ENCODE data around the gene ARHGAP26.
A peak's percentile ranks its signal among the peaks of the same experiment; 100 is the strongest.
"Not testable (repeated sequence)": the region's sequence is repeated elsewhere in the genome, so short reads cannot be mapped to it uniquely, and the experiment has no call there.

ARHGAP26 gene

DNA sequence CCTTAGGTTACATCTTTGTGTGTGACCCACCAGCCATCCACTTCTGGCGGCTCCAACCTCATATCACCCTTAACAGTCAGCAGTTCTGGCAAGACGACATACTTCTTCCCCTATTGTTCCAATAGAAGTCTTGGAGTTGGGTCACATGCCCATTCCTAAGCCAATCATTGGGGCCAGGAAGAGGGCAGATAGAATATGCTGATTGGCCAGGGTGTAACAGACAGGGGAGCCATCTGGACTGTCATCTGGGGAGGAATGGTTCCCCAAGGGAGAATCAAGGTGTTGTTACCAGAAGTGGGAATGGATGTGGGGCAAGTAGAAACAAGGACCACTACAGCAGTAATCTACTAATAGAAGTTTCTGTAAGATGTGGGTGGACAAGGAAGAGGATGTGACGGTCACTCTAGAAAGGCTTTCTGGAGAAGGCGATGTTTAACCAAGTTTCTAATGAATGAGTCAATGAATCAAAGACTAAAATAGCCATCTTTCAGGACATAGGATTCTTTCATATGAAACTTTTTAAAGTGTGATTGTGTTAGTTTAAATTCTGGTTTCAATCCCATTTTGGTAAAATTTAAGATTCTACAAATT is 200.4 kb downstream of the ARHGAP26 start:
- no peak for DNase-seq

- DNase-seq, result no peak
These were observed 201.3 kb downstream of the ARHGAP26 start for GRCh38 chr5:142971303-142972013.

- no peak for DNase-seq
These were observed 201.9 kb downstream of the ARHGAP26 start for GRCh38 chr5:142972064-142972570.

DNA sequence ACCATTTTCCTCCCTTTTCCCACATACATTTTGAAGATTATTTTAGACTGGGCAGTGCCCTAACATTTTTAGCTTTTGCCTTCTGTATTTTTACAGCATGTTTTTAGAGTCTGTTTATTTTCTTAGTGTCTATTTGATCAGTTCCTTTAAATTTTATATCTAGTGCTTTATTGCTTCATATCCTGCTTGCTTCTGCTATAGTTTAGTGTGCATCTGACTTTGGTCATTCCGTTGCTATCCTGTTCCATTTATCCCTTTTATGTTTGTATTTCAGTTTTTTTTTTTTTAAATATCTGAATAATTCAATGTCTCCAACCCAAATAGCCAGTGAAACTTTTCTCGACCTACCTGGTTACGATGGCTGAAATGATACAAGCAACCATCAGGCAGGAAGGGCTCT is 203.8 kb downstream of the ARHGAP26 start:
- DNase-seq, result no peak

GRCh38 chr5:142974409-142974808 is 204.2 kb downstream of the ARHGAP26 start:
- DNase-seq, result no peak

DNA sequence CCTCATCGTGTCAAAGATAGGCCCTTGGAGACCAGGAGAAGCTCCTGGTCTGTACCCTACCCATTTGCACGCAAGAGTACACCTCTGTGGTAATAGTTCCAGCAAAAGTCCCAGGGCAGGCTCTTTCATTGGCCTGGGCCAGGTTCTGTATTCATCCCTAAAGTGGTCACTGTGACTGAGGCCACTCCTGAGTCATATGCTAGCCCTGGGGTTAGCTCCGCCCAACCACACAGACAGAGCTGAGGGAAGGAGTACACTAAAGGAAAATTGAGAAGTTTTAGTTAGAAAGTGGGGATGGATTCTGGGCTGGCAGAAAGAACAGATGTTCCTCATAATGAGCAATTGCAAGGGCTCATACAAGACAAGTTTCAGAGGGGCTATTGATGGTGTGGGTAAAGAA is 206.7 kb downstream of the ARHGAP26 start:
- no peak for DNase-seq

DNA sequence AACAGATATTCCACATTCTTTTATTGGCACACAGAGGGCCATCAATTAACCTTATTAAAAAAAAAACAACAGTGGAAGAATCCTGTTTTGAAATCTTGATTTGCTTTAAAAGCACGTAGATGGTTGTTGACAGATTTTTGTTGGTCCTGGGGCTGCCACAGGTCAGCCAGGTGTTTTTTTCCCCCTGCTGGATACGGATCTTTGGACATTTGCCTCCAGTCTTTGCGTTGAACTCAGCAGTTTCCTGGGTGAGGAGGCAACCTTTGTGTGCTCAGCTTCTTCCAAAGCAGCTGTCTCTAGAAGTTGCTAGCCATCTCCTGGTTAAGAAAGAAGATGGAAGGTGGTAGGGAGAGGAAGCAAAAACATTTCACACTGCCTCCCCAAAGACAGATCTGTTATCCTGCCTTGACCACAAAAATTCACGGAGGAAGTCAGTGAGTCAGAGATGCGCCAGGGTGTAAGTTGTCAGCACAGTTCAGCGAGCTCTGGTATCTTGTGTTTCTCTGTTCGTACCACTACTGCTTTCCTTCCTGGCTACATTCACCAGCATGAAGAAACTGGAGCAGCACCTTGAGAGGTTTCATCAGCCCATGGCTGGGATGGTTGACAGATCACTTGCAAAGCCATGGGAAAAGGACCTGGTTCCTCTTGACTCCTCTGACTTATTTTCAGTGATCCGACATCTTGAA is 207.3 kb downstream of the ARHGAP26 start:
- DNase-seq, result peak; percentile 46 to 59

DNA sequence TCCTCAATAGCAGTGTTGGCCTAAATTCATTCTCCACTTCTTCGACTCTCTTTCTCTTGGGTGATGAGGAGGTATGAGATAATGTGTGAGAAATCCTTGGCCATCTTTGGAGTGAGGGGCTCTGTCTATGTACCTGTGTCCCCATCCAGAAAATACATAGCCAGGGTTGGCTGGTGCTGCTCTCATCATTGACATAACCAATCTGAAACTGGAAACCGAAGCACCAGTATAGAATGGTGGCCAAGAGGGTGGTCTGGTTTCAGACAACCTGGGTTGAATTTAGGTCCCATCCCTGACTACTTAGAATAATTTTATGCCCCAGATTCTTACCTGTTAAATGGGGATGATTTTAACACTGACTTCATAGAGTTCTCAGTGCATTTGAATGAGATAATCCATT is 208.1 kb downstream of the ARHGAP26 start:
- no peak for DNase-seq

DNA sequence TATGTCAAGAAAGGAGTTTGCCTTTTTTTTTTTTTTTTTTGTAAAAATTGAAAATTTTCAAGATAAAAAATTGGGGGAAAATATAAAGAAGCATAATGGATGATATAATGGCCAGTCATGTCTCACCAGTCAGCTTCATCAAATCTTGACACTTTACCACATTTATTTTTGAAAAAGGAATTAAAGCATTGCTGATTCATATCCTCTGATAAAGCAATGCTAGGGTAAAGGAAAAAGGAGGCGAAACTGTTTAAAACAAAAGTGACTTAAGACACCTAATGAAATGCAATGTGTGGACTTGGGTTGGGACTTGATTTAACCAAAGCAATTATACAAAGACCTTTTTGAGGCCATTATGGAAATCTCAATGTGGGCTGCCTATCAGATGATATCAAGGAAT is 208.5 kb downstream of the ARHGAP26 start:
- no peak for DNase-seq

GRCh38 chr5:142979636-142980035 is 209.5 kb downstream of the ARHGAP26 start:
- no peak for DNase-seq

- DNase-seq, result no peak
These were observed 211.3 kb downstream of the ARHGAP26 start for GRCh38 chr5:142981475-142981874.

DNA sequence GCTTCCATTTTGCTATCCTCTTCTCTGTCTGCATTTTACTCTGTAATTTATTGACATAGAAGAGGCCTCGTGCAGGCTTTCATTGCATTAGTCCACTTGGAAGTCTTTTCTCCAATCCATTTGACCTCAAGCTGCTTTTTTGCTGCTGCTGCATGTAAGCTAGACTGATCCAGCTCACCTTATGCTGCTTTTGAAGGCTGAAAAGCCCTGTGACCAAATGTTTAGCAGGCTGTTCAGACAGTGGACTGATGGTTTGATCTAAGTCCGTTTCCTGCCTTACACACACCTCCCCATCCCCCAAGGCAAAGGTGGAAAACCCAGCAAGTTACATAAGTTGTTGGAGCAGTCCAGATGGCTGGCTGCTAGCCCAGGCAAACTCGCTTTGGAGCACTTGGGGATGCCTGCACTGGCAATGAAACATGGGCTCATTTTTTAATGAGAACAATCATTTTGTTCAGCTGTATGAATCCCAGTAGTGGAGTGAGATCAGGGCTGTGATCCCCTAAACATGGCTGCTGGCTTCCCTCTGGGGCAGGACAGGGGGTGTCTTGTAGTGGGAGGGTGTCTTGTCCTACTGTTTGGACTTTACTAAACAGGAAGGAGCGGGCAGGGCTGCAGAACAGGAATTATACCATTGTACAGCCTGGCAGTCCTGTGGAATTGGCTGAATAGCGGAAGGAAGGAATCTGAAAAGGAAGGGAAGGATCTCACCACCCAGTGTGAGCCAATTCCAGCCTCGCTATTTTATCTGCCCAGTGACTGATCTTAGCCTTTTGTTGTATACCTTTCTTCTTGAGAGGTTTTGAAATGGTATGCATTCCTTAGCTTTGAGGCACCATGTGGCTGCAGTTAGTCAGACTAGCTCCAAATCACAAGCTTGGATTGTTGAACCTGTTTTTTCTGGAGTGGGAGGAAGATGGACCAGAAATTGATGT is 212.0 kb downstream of the ARHGAP26 start:
- DNase-seq, result no peak

GRCh38 chr5:142982821-142983200 is 212.6 kb downstream of the ARHGAP26 start:
- no peak for DNase-seq

DNA sequence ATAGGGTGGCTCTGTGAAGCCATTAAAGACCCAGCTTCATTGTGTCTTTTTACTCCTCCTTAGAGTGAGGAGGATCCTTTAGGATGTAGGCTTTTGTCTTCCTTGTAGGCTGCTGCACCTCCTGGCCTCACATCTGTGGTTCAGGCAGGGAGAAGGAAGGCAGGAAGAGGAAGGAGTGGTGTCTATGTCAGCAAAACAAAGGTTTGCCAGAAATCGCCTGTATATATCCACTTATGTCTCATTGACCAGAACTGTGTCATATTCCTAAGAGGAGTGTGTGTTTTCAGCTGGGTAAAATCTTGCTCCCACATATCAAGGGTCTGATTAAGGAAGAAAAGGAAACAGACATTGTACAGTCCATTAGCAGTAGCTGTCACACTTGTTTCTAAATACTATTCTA is 213.8 kb downstream of the ARHGAP26 start:
- no peak for DNase-seq

DNA sequence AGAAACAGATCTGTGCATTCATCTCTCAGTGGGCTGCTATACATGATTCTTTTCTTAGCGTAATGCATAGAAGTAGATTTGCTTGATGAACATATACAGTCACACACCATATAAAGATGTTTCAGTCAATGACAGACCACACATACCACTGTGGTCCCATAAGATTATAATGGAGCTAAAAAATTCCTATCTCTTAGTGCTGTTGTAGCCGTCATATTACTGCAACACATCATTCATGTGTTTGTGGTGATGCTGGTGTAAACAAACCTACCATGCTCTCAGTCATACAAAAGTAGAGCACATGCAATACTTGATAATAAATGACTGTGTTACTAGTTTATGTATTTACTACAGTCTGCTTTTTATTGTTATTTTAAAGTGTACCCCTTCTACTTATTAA is 214.3 kb downstream of the ARHGAP26 start:
- DNase-seq, result no peak

DNA sequence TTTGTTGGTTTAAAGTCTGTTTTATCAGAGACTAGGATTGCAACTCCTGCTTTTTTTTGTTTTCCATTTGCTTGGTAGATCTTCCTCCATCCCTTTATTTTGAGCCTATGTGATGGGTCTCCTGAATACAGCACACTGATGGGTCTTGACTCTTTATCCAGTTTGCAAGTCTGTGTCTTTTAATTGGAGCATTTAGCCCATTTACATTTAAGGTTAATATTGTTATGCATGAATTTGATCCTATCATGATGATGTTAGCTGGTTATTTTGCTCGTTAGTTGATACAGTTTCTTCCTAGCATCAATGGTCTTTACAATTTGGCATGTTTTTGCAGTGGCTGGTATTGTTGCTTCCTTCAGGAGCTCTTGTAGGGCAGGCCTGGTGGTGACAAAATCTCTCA is 219.1 kb downstream of the ARHGAP26 start:
- DNase-seq, result not testable (repeated sequence)

DNA sequence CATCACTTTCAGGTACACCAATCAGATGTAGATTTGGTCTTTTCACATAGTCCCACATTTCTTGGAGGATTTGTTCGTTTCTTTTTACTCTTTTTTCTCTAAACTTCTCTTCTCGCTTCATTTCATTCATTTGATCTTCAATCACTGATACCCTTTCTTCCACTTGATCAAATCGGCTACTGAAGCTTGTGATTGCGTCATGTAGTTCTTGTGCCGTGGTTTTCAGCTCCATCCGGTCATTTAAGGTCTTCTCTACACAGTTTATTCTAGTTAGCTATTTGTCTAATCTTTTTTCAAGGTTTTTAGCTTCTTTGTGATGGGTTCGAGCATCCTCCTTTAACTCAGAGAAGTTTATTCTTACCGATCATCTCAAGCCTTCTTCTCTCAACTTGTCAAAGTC is 219.9 kb downstream of the ARHGAP26 start:
- DNase-seq, result not testable (repeated sequence)

DNA sequence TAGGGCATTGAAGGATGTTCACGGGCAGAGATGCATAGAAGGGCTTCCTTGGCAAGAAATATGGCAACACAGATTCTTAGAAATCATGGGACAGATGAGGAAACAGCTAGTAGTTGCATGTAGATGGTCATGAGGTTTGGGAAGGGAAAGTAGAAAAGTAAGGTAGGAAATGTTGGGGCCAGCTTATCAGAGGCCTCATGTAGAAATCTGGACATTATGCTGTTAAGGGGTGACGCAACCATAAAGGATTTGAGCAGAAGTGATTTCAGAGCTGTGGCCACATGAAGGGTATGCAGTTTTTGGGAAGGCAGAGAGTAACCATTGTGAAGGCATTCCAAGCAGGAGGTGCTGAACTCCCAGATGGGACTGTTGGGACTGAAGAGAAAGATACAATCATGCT is 224.0 kb downstream of the ARHGAP26 start:
- DNase-seq, result no peak

GRCh38 chr5:142995621-142996020 is 225.4 kb downstream of the ARHGAP26 start:
- DNase-seq, result not testable (repeated sequence)

DNA sequence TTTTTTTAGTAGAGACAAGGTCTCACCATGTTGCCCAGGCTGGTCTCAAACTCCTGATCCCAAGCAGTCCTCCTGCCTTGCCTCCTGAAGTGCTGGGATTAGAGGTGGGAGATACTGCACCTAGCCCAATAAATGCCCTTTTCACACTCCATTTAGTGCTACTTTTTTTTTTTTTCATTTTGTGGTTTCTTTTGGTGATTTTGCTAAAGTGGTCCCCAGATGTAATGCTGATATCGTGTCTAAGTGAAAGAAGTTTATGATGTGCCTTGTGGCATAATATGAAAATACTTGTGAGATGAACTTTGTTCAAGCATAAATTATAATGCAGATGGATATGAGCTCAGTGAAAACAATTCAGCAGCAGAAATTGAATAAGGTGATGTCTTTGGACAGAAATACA is 227.4 kb downstream of the ARHGAP26 start:
- no peak for DNase-seq

DNA sequence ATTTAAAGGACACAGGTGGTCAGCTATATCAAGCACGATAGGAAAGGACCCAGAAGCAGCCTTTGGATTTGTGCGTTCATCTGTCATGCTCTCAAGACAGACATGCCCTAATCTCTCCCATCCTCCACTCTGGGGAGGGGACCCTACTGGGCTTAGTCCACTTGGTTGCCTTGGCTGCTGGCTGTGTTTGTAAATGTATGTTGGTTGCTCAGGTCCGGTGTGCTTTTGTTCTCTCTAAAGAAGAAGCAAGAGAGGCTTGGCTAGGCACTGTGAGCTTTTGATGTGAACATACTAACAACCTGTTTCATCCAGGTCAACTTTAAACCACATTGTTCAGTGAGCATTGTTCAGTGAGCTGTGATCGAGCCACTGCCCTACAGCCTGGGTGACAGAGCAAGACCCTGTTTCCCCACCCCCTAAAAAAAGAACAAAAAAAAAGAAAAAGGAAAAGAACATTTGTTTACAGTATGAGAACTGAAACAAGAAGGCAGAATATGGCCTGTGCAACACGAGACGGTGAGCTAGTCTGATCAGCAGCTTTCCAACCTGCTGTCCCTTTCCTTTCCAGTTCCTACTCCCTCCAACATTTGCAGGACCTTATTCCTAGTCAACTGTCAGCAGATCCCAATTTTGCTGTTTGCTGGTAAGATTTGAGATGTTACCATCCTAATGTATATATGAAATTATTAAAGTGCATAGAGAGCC is 228.3 kb downstream of the ARHGAP26 start:
- DNase-seq, result no peak

GRCh38 chr5:143000551-143000950 is 230.4 kb downstream of the ARHGAP26 start:
- DNase-seq, result not testable (repeated sequence)

Measured in activated T-cell treated with anti-CD3 and anti-CD28 coated beads, Interleukin-2, amount 50 U/mL, for 48 hours (primary cell).